ENCODE results near the gene SERPINA4.

SERPINA4 gene

DNA sequence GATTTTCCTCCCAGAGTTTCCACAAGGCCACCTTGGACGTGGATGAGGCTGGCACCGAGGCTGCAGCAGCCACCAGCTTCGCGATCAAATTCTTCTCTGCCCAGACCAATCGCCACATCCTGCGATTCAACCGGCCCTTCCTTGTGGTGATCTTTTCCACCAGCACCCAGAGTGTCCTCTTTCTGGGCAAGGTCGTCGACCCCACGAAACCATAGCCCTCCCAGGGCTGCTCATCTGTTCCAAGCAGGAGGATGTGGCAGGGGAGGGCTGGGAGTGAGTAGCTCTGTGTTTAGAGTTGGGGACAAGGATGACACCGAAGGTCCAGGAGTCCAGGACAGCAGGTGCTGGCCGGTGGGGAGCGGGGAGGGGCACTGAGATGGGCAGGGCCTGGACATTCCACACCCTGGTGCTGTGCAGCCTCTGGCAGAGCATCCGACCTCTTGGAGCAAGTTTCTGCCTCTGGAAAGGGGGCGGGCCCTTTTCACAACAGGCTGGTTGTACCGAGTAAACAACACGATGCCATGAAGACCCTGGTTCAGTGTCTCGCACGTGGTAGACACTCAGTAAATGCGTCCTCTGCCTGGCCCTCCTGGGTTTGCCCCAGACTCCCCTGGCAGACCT is 8.2 kb downstream of the SERPINA4 start:
- TF ChIP-seq, protein P1, sequence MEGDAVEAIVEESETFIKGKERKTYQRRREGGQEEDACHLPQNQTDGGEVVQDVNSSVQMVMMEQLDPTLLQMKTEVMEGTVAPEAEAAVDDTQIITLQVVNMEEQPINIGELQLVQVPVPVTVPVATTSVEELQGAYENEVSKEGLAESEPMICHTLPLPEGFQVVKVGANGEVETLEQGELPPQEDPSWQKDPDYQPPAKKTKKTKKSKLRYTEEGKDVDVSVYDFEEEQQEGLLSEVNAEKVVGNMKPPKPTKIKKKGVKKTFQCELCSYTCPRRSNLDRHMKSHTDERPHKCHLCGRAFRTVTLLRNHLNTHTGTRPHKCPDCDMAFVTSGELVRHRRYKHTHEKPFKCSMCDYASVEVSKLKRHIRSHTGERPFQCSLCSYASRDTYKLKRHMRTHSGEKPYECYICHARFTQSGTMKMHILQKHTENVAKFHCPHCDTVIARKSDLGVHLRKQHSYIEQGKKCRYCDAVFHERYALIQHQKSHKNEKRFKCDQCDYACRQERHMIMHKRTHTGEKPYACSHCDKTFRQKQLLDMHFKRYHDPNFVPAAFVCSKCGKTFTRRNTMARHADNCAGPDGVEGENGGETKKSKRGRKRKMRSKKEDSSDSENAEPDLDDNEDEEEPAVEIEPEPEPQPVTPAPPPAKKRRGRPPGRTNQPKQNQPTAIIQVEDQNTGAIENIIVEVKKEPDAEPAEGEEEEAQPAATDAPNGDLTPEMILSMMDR (IDR thresholded peaks at IDR 0.05): no peak
- TF ChIP-seq ZFX (IDR thresholded peaks at IDR 0.05; ENCODE audit: borderline replicate concordance): no peak

GRCh38 chr14:94570002-94570400 is 8.8 kb downstream of the SERPINA4 start:
- TF ChIP-seq ZFX (IDR thresholded peaks at IDR 0.05; ENCODE audit: borderline replicate concordance): no peak
- TF ChIP-seq, protein P1 (IDR thresholded peaks at IDR 0.05): no peak
- no peak overlapping the region for H3K27ac ChIP-seq

More for the DNA sequence above, 8.2 kb downstream of the SERPINA4 start:
- H3K27ac ChIP-seq: no peak overlapping the region

DNA sequence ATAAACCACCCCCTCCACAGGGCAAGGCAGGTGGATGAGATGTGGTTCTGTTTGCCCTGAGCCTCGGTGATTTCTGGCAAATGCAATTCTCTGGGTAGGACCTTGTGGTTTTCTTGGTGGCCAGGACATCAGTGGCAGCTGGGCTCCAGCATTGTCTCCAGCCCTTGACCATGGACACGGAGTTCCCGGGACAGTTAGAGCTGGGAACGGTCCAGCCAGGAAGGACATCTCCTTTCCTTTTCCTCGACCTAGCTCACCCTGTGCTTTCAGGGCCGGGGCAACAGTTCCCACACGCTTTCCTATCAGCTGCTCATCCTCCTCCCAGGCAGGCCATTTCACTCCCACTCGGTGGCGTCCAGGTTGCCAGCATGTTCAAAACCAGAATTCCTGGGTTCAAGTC is 9.2 kb downstream of the SERPINA4 start:
- no peak for TF ChIP-seq ZFX (IDR thresholded peaks at IDR 0.05; ENCODE audit: borderline replicate concordance)
- TF ChIP-seq, protein P1 (IDR thresholded peaks at IDR 0.05): no peak
- H3K27ac ChIP-seq: no peak overlapping the region

DNA sequence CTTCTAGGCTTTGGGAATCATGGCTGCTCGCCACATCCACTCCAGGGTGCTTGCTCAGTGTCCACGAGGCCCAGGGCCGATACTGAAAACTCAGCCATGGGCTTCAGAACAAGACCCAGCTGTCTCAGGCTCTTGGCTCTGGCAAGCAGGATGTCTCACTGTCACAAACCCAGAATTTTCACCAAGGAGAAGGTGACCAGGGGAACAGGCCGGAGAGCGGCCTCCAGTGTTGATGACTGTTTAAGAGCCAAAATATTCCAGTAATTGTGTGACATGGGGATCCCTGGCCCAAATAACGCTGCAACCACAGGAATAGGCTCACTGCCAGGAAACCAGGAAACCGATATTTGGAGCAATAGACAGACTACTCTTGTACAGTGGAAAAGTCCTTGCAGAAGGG is 10.2 kb downstream of the SERPINA4 start:
- H3K27ac ChIP-seq: no peak overlapping the region
- TF ChIP-seq ZFX (IDR thresholded peaks at IDR 0.05; ENCODE audit: borderline replicate concordance): no peak
- TF ChIP-seq, protein P1 (IDR thresholded peaks at IDR 0.05): no peak

DNA sequence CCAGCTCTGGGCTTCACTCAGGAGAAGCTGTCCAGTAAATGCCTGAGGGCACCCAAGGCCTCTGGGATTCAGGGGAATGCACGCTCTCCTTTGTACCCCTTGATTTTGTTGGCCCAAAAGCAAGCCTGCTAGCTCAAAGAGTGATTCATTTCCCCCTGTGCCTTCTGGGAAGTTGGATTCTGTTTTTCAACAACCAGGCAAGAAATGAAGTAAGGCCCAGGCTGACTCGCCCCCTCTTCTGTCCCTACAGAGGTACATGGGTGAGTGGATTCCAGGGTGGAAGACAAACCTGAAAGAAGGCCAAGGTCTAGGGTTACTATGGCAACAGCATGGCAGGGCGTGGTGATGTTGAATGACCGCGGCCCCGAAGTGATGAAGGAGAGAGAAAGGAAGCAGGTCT is 10.7 kb downstream of the SERPINA4 start:
- TF ChIP-seq, protein P1 (IDR thresholded peaks at IDR 0.05): no peak
- TF ChIP-seq ZFX (IDR thresholded peaks at IDR 0.05; ENCODE audit: borderline replicate concordance): no peak
- H3K27ac ChIP-seq: no peak overlapping the region

- H3K27ac ChIP-seq: no peak overlapping the region
- TF ChIP-seq ZFX (IDR thresholded peaks at IDR 0.05; ENCODE audit: borderline replicate concordance): no peak
- TF ChIP-seq, protein P1 (IDR thresholded peaks at IDR 0.05): no peak
Measured at GRCh38 chr14:94572637-94573303, 11.5 kb downstream of the SERPINA4 start.
